GM23338 (cell line): ENCODE results near the gene USP10. TPM values are rescaled to one million over a fixed set of nuclear protein-coding genes. Genes with fewer than 3 reads are reported as not detected.

Experiments
- ATAC-seq: fragments of 200-7000 bp; cut with Tn5 transposase; 3 replicates; pipeline ENCODE4 v1.9.1; 2020
- DNase-seq: peaks from one replicate; pipeline ENCODE4 v3.0.0-alpha.2; 2015; ENCODE audit warnings: low spot score
- H2AFZ ChIP-seq: fragments of 200-600 bp; sonication (generic); 2 replicates; pipeline ENCODE4 v1.8.0; 2016; ENCODE audit warnings: antibody characterized with exemption, mild to moderate bottlenecking, moderate library complexity
- H3F3A ChIP-seq: fragments of 200-600 bp; sonication (generic); replicated peaks from 2 replicates; pipeline ENCODE4 v1.8.0; 2017; ENCODE audit warnings: antibody characterized with exemption, mixed run types, low read depth
- H3K27ac ChIP-seq: fragments of 200-600 bp; sonication (generic); 2 replicates; pipeline ENCODE4 v1.6.1; 2016; ENCODE audit warnings: low read depth
- H3K27me3 ChIP-seq: fragments of 200-600 bp; sonication (generic); 2 replicates; pipeline ENCODE4 v1.8.0; 2016; ENCODE audit warnings: mild to moderate bottlenecking, mixed run types, moderate library complexity; ENCODE audit not compliant: insufficient read depth
- H3K36me3 ChIP-seq: fragments of 200-600 bp; sonication (generic); 2 replicates; pipeline ENCODE4 v1.8.0; 2016; ENCODE audit warnings: mild to moderate bottlenecking; ENCODE audit not compliant: insufficient read depth
- H3K4me1 ChIP-seq: fragments of 200-600 bp; sonication (generic); 2 replicates; pipeline ENCODE4 v1.8.0; 2016; ENCODE audit warnings: mild to moderate bottlenecking, moderate library complexity; ENCODE audit not compliant: insufficient read depth
- H3K4me2 ChIP-seq: fragments of 200-600 bp; sonication (generic); 2 replicates; pipeline ENCODE4 v1.7.1; 2017; ENCODE audit warnings: mixed run types
- H3K4me3 ChIP-seq: fragments of 200-600 bp; sonication (generic); 2 replicates; pipeline ENCODE4 v1.6.1; 2016; ENCODE audit warnings: mixed run types
- H3K79me2 ChIP-seq: fragments of 200-600 bp; sonication (generic); replicated peaks from 2 replicates; pipeline ENCODE4 v1.8.0; 2017; ENCODE audit warnings: mild to moderate bottlenecking; ENCODE audit not compliant: insufficient read depth
- H3K9me2 ChIP-seq: fragments of 200-600 bp; sonication (generic); 2 replicates; pipeline ENCODE4 v1.8.0; 2017; ENCODE audit not compliant: insufficient read depth
- H4K20me1 ChIP-seq: fragments of 200-600 bp; sonication (generic); replicated peaks from 2 replicates; pipeline ENCODE4 v1.8.0; 2017; ENCODE audit warnings: mild to moderate bottlenecking; ENCODE audit not compliant: insufficient read depth
- H3K27ac Mint-ChIP-seq: 2 replicates; pipeline ENCODE4 v1.8.0; 2020; ENCODE audit warnings: inconsistent platforms, mild to moderate bottlenecking, moderate library complexity, mixed read lengths
- H3K27me3 Mint-ChIP-seq: 3 replicates; pipeline ENCODE4 v1.8.0; 2022; ENCODE audit warnings: low read depth, mild to moderate bottlenecking, moderate library complexity, mixed read lengths, inconsistent platforms; ENCODE audit not compliant: insufficient read depth, poor library complexity
- H3K36me3 Mint-ChIP-seq: 3 replicates; pipeline ENCODE4 v1.8.0; 2021; ENCODE audit warnings: low read depth, mild to moderate bottlenecking, inconsistent platforms, moderate library complexity, mixed read lengths
- H3K4me1 Mint-ChIP-seq: 3 replicates; pipeline ENCODE4 v1.8.0; 2020; ENCODE audit warnings: mild to moderate bottlenecking, inconsistent platforms, mixed read lengths
- H3K4me3 Mint-ChIP-seq: 3 replicates; pipeline ENCODE4 v1.8.0; 2021; ENCODE audit warnings: moderate library complexity, mild to moderate bottlenecking, inconsistent platforms, mixed read lengths
- H3K9me3 Mint-ChIP-seq: 3 replicates; pipeline ENCODE4 v1.8.0; 2020; ENCODE audit warnings: moderate library complexity, mild to moderate bottlenecking, inconsistent platforms, mixed read lengths
- CTCF ChIP-seq, 2 experiments: fragments of 200-600 bp in 1 of 2; sonication (generic) in 1 of 2; conservative IDR thresholded peaks; 2 replicates each; pipeline versions ENCODE4 v1.5.1 to v1.6.1; 2016 to 2017; ENCODE audit warnings: antibody characterized with exemption in 2 of 2, low read depth in 2 of 2, mild to moderate bottlenecking in 2 of 2, moderate library complexity in 1 of 2
- ETS1 ChIP-seq: IDR thresholded peaks from 2 replicates; pipeline ENCODE4 v1.6.1; 2016; ENCODE audit warnings: antibody characterized with exemption
- JUNB ChIP-seq: IDR thresholded peaks from one replicate; pipeline ENCODE4 v1.6.1; 2016; ENCODE audit warnings: antibody characterized with exemption; ENCODE audit not compliant: unreplicated experiment
- ZNF114 ChIP-seq: fragments of 250-450 bp; sonication (Bioruptor Pico); IDR thresholded peaks from 2 replicates; pipeline ENCODE4 v1.5.0; 2020; ENCODE audit warnings: mild to moderate bottlenecking, moderate library complexity
- ZNF462 ChIP-seq: fragments of 250-450 bp; sonication (Bioruptor Pico); IDR thresholded peaks from 2 replicates; pipeline ENCODE4 v1.5.0; 2020; ENCODE audit warnings: mild to moderate bottlenecking, moderate library complexity
- polyA plus RNA-seq: library from polyadenylated mRNA; unstranded; fragments of >200 nt; fragmentation: Nextera tagmentation; extraction: Ambion mirVana; gene quantifications from 2 replicates; pipeline ENCODE4 v1.2.1, GENCODE V29; 2016
- total RNA-seq: library from RNA; depleted of rRNA; stranded (reverse); fragments of >200 nt; shearing (Covaris generic); gene quantifications from 2 replicates; pipeline ENCODE4 v1.2.3, GENCODE V29; 2014

Gene USP10
- total and polyA plus RNA-seq, 2 experiments from 2014 or later: 158 to 194 TPM

- TF ChIP-seq ZNF462 (CRISPR knock-in tag): no peak
These were observed 49.5 kb upstream of the USP10 start (continued) for GRCh38 chr16:84650062-84650991.

DNA sequence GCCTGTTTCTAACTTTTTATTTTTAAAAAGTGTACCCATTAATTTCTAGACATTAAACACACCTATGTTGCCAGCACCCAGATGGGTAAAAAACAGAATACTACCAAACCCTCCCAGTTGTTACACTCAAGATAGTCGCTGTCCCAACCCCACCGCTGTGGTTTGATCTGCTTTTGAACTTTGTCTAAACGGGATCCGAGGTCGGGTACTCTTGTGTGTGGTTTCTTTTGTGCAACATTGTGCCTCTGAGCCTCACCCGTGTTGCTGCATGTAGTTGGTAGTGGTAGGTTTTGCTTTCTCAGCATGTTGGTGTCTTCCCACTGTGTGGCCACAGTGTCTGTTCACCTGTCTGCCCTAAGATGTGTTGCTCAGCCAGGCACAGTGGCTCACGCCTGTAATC lies 47.2 kb upstream of the USP10 start:
- no peaks in the 10 kb centered on the region for H3K9me3 Mint-ChIP-seq
- peaks cover 10% of the 10 kb centered on the region for H3K27me3 Mint-ChIP-seq
- H3K4me3 Mint-ChIP-seq: no peak overlapping the region
- no peaks in the 10 kb centered on the region; the same call in 1 of the 2 replicates for H4K20me1 ChIP-seq
- no peaks in the 10 kb centered on the region for H3K9me2 ChIP-seq
- no peak overlapping the region for H3K27ac ChIP-seq
- no peak overlapping the region for H3K4me3 ChIP-seq
- no peak for ATAC-seq
- H3K4me1 Mint-ChIP-seq: peaks cover 8% of the 10 kb centered on the region; the same call in 2 of the 3 replicates
- no peak overlapping the region for H3K27ac Mint-ChIP-seq
- H3F3A ChIP-seq: peaks cover 5% of the 10 kb centered on the region
- H3K4me1 ChIP-seq: no peaks in the 10 kb centered on the region; the same call in 1 of the 2 replicates
- H3K79me2 ChIP-seq: no peaks in the 10 kb centered on the region
- H2AFZ ChIP-seq: no peak overlapping the region
- H3K4me2 ChIP-seq: no peak overlapping the region
- H3K36me3 Mint-ChIP-seq: peaks cover 22% of the 10 kb centered on the region
- no peak for TF ChIP-seq ETS1
- TF ChIP-seq ZNF114 (CRISPR knock-in tag): no peak
- no peak for TF ChIP-seq CTCF (conservative IDR thresholded peaks at IDR 0.05; ENCODE audit: low read depth in 2 of 2)
- no peak for TF ChIP-seq JUNB
- H3K36me3 ChIP-seq: no peaks in the 10 kb centered on the region
- no peak for DNase-seq
- H3K27me3 ChIP-seq: peaks cover 12% of the 10 kb centered on the region
